ENCODE results near the gene RUNX2.

DNA sequence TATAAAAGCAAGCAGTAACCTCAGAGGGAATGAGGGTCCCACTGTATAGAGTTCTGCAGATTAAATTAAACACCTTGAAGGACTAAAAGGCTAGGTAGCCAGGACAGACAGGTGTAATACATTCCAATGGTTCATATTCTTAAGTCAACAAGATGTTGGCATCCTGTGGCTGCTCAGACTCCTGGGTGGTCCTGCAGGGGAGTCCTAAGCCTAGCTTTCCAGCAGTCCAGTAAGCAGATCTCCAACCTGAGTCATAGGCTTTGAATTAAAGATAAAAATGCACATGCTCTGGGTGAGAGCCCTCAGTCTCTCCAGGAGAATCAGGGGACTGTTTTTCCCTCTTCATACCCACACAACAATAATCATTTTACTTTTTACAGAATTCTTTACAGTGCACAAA lies 356.9 kb downstream of the RUNX2 start:
- TF ChIP-seq CTCF (IDR thresholded peaks at IDR 0.05) = no peak
- TF ChIP-seq POLR2A (IDR thresholded peaks at IDR 0.05) = no peak
- no peak for TF ChIP-seq EP300 (IDR thresholded peaks at IDR 0.05)
- TF ChIP-seq POLR2AphosphoS5 (IDR thresholded peaks at IDR 0.05) = no peak

All from stomach (tissue), 4 donors.